ENCODE results near the gene PISD.

- TF ChIP-seq CTCF (IDR thresholded peaks at IDR 0.05) (no peak), POLR2A (IDR thresholded peaks at IDR 0.05) (no peak)
Measured at GRCh38 chr22:31621507-31622124, 40.4 kb downstream of the PISD start.

Data from uterus (tissue), 2 donors.